GM18498 (cell line): Measurements from ENCODE around the gene PRPF19.
A peak's percentile ranks its signal among the peaks of the same experiment; 100 is the strongest.

Source experiments
- ATAC-seq: cut with Tn5 transposase; IDR thresholded peaks from one replicate; pipeline ENCODE4 v1.9.1; 2021; ENCODE audit warnings: mild to moderate bottlenecking, moderate library complexity; ENCODE audit not compliant: unreplicated experiment

The PRPF19 gene

DNA sequence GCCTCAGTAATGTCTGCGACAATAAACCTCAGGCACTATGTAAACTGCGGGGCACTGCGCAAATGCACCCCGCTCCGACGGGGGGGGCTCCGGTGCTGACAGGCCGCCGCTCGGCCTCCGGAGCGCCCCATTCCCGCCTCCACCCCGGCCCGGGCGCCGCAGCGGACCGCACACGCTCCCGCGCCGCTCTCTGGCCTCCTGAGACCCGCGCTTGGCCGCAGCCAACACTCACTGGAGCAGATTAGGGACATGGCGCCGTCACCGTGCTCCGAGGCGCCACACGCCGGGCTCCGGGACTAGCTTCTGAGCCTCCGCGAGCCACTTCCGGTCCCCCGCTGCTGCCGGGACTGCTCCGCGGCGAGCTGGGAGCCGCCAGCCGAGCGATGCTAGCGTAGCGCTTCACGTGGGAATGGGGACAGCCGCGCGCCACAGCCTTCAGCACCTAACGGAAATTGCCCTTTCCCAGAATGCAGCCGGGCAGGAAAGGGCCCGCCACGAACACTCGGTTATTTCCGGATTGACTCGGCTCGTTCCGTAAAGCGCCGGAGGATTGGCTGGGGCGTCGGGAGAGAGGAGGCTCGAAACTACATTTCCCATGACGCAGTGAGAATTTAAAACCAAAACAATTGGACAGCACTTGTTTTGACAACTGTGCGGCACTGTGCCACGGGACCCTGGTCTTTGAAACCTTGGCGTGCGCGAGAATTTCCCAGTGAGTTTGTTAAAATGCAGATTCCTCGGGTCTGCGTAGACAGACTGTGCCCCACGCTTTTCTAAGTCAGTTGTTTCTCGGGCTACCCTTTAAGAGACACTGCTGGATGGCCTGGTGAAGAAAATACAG is at the start of gene PRPF19:
Gene PRPF19 (minus strand): TSS at position 454 of the 841 bp plus-strand sequence. CDS start 203 bp downstream, at position 251.
- peak; percentile 73 for ATAC-seq

DNA sequence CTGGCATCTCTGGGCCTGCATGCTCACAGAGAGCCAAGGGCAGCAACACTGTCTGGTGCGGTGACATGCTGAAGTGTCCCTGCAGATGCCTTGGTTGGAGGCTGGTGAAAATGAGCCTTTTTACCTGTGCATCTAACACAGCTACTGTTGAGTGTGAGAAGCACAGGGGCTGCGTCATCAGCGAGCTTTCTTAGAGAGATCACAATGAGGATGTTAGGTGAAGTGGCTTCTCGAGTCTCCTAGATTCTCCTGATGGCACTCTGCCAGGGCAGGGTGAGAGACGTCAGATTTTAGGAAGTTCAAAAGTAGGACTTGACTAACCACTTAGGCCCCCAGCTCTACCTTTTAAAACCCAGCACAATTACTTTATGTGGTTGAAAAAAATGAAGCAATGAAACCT is 49.2 kb upstream of the PRPF19 start:
- no peak for ATAC-seq

DNA sequence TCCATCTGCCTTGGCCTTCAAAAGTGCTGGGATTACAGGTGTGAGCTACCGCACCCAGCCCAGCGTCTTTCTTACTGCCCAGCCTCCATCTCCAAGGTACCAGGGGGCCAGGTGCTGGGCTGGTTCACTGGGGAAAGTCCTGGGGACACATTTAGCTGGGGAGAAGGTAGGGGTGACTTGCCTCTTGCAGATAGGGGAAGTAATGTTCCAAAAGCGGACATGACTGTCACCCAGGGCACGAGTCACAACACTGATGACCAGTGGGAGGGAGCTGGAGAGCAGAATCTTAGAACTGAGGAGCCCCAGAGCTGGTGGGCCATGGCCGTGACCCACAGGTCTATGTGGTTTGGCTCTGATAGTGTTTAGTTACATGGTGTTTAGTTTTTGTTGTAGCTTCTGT is 48.0 kb upstream of the PRPF19 start:
- ATAC-seq = no peak

DNA sequence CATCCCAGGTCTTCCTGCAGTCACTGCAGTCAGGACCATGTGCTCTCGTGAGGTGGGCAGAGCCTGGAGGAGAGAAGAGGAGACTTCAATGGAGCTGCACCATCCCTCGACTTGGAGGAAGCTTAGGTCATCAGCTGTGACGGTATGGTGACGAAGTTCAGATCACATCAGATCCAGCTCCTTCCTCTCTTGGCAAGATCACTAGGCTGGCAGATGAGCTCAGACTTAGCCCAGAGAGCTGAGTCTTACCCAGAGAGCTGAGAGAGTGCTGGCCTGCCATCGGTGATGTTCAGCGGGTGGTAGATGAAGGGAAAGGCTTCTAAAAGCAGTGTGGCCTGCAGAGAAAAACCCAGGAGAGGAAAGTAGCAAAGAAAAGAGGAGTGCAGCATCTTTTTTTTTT is 47.4 kb upstream of the PRPF19 start:
- ATAC-seq = no peak

DNA sequence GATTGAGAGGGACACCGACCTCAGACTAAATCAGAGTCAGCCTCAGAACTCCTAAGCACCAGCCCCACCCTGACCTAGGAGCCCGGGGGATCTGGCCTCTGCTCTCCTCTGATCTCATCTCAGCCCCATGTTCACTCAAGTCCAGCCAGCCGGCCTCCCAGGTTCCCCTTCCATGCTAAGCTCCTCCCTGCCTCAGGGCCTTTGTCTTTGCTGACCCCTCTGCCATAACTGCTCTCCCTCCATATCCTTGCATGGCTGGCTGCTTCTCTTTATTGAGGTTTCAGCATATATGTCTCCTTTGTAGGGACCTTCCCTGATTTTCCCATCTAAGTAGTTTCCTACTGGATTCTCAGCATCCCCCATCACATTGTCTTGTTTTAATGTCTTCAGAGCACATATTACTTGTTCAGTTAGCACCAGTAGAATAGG is 46.4 kb upstream of the PRPF19 start:
- no peak for ATAC-seq

DNA sequence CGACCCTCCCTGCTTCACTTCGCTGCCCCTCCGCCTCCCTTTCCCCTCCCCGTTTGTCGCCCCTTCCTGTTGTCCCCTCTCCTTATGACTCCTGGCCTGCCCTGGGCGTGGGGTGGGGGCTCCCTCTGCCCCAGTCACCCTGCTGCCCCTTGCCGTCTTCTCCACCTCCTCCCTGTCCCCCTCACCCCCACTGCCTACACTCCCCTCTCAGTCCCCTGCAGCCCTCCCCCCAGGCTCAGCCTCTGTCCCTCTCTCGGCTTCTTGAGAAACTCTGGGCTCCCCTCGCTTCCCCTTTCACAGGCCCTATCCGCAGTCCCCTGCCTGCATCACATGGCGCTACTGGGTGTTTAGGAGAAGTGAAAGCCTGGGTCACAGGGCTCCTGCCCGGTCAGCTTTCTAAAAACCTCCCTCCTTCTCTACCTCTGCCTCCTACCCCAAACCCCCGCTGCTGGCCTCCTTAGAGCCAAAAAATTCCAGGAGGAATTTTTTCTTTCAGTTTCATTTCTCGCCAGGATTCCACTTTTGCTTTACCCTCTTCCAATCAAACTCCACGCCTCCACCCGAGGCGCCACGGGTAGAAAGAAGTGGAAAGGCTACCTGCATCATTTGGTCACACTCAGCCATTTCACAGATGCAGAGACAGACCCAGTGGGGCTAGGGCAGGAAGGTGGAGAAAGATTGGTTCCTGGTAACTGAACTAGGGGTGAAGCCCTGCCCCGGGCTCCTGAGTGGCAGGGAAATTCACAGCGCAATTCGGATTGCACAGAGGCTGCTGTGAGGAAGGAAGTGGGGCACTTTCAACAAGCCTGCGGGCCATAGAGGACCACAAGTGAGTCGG is 45.7 kb upstream of the PRPF19 start, which contains the start of gene SLC15A3:
Gene SLC15A3 (minus strand): TSS at position 273 of the 838 bp plus-strand sequence. CDS start 625 bp downstream, outside the sequence.
- ATAC-seq = peak; percentile 82

DNA sequence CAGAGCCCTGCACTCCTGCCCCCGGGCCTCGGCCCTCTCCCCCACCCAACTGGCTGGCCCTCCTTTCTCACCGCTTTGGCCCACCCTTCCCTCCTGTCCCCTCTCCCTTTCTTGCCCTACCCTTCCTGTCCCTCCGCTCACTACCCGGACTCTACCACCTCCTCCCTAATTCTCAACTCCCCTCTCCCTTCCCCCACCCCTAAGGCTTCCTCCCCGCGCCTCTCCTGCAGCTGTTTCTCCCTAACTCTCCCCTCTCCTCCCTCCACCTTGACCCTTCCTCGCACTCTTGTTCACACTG is 45.2 kb upstream of the PRPF19 start:
- ATAC-seq = no peak

DNA sequence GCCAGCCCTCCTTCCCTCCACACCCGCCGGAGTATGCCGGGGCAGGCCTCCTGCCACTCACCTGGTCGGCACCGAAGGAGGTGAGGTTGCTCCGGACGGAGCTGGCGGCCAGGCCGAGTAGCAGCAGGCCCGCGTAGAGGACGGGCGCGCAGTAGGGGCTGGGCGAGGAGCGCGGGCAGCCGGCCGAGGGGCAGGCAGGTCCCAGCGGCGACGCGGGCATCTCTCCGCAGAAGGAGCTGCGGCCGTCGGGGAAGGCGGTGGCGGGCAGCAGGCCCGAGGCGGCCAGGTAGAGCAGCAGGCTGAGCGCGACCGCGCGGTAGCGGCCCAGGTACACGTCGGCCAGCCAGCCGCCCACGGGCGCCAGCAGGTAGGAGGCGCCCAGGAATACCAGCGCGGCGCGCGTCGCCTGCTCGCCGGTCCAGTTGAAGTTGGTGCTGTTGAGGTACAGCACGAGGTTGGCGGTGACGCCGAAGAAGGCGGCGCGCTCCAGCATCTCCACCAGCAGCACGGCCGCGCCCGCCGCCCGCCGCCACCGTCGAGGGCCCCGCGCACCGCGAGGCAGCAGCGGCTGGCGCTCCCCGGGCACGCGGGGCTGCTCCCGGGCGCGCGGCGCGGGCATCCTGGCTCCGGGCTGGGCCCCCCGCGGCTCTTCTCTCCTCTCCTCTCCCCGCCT is 44.7 kb upstream of the PRPF19 start:
- no peak for ATAC-seq

DNA sequence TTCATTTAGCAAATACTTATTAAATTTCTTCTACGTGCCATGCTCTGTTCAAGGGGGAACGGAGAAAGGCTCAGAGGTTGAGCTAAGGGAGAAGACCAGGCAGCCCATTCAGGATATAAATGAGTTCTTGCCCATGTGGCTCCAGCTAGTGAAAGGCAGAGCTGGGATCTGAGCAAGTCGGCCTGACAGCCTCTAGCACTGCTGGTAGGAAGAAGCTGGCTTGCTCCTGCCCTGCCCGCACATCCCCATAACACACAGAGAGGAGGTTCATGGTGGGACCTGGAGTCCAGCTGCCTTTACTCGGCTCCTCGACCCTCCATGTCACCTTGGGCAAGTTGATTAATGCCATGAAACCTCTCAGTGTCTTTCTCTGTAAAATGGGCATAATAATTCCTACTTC is 43.6 kb upstream of the PRPF19 start:
- no peak for ATAC-seq

DNA sequence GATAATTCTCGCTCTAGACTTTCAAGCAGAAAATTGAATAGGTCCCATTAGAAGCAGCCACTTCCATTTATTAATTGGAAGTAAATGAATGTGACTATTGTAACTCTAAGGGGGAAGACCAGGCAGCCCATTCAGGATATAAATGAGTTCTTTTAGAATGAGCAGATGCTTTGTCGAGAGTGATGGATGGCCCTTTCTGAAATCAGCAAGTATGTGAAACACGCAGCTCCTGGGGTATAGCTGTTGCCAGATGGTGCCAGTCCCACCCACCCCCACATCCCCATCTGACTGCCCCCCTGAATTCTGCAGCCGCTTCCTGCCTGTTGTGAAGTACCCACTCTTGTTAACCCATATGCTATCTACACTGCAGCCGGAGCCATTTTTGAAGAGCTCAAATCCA is 41.9 kb upstream of the PRPF19 start:
- no peak for ATAC-seq

DNA sequence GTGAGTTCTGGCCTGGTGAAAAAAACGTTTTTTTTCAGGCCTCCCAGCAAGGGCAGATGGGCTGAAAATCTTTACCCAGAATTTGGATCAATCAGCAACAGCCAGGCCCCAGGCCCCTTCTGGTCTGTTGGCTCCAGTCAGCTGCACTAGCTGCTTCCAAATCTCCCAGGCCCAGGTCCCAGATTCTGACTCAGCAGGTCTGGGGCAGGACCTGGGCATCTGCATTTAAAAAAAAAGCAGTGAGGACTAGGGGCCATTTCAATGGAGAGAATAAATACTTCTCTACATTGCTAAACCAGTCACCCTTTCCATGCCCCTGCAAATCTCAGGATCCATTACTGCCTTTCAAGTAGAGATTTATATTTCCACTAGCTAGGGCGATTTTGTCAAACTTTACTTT is 41.3 kb upstream of the PRPF19 start:
- no peak for ATAC-seq

DNA sequence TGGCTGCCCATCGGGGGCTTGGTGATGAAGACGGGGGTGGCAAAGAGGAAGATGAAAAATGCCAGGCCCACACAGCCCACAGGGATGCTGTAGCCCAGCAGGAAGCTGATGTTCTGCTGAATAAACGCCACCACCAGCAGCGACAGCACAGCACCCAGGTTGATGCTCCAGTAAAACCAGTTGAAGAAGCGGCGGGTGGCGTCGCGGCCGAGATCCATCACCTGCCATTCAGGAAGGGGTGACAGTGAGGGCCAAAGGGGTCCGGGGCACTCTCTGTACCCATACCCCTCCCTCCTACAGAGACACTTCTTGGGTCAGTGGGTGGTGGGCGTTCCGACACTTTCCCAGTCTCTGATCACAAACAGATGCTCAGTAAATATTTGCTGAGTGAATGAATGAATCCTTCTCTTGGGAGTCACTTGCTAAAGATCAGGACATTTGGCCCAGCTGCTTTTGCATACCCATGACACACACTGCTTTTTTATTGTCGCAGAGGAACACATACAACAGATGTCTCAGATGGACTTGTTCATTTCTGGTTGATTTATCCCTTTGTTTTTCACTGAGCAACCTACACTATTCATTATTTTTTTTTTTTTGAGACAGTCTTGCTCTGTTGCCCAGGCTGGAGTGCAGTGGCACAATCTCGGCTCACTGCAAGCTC is 40.3 kb upstream of the PRPF19 start:
- no peak for ATAC-seq

DNA sequence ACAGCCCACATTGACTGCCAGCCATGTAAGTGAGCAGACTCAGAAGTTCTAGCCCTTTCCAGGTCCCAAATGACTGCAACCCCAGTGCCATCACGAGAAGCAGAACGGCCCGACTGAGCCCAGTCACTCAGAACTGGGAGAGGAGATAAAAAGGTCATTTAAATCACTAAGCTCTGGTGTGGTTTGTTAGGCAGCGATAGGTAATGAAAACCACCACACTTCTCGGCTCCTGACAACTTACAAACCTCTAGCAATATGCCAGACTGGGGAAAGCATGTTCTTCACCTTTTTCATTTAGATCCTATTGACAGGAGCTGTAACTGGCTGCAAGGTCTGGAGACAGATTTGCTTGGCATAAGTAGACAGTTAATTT is 38.9 kb upstream of the PRPF19 start:
- no peak for ATAC-seq

DNA sequence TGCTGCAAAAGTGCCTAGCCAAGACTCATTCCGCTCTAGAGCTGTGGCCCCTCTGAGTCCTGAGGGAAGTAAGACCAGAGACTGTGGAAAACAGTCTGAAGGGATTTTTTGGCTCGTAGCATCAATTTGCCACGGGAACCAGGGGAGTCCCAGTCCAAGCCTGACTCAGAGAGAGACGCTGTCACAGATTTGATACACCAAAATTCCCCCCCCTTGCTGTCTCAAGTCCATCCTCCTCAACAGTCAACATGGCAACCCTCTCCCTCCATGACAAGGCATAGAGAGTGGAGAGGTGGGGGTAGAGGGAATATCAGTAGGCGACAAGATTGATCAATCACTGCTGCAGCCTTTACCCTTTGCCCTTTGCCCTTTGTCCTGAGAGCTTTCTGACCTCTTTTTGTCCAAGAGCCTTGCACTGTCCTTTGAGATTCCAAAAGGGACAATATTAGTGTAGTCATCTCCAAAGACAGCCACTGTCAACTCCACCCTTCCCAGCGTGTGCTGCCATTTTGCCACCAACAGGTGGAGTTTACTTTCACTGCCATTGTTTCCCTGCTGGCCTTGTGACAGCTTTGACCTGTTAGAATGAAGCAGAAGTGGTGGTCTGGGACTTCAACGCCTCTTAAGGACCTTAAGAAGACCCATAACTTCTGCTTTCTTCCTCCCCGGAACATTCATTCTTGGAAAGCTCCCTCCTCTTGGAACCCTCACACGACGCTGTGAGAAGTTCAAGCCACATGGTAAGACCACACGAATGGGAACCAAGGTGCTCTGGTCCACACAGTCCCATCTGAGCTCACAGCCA is 38.3 kb upstream of the PRPF19 start:
- no peak for ATAC-seq

DNA sequence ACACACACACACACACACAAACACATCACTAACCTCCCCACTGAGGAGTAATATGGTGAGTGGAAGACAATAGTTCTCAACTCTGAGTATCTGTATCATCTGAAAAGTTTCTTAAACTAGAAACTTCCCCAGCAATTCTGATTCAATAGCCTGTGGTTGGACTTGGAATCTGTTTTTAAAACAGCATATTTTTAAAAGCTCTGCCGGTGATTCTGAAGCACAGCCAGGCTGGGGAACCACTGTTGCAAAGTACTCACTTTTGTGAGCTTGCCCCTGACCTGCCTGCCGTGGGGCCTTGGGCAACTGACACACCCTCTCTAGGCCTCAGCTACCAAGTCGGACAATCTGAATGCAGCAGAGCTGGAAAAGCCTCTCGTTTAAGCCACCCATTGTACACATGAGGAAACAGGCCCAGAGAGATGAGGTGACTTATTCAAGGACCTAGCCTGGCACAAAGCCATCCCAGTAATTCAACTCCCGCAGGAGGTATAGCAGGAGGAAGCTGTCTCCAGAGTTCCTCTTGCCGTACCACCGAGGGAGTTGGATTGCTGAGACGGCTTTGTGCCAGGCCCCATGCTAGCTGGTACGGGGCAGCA is 36.7 kb upstream of the PRPF19 start:
- ATAC-seq = no peak

DNA sequence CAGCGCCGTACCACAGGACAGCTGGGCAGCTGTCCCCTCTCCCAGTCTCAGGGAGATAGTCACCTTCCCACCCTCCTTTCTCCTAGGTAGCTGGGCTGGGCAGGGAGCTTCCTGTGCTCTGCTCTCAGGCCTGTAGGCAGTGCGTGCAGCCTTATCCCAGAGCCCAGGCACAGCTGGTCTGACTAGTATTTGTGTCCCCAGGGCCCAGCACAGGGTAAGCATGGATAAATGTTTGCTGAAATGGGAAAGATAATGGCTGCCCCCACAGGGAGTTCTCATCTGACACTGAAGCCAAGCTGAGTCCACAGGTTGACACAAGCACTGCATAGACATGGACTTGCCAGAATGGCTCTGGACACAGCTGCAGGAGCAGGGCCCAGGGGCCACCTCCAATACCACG is 35.8 kb upstream of the PRPF19 start:
- no peak for ATAC-seq

DNA sequence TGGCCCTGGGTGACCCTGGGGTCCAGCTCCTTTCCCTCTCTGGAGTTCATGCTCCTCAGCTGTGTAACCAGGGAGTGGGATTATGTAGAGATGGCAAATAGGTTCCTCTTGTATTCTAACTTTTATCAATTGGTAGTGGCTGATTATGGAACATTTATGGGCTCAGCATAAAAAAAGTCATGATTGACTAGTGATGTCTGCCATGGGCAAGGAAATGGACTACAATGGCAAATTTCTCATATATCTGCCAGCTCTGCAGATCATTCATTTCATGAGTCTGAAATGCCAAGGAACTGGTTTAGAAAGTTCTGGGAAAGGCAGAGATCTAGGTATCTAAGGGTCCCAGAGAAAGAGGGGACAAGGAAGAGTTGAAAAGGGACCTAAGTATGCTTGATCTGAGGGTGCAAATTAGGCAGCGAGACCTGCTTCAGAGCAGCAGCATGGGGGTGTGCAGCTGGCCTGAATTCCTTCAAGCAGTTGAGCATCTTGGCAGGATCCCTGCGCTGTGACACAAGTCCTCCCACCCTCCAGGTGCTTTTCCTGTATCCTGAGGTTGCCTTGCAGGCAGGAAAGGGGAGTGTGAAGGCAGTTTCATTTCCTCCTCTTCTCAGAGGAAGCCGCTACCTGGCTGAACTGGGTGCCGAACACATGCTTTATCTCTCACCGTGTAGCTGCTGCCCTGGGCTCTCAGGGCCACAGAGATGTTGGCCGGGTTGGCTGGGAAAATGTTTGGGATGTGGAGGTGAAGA is 35.2 kb upstream of the PRPF19 start:
- ATAC-seq = no peak

DNA sequence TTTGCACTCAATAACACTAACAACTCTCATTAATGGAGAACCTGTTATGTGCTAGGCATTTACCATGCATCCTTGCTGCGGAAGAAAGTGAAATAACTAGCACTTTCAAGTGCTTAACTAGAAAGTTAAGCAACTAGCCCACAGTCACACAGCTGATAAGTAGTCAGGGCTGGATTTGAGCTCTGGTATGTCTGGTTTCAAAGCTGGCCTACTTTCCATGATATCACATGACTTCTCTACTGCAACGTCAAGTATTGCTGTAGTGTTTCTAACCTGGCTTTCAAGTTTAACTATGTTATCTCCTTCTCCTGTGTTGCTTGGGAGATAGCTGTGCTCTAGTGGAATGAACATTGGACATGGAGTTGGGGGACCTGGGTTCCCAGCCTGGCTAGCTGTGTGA is 33.5 kb upstream of the PRPF19 start:
- no peak for ATAC-seq

DNA sequence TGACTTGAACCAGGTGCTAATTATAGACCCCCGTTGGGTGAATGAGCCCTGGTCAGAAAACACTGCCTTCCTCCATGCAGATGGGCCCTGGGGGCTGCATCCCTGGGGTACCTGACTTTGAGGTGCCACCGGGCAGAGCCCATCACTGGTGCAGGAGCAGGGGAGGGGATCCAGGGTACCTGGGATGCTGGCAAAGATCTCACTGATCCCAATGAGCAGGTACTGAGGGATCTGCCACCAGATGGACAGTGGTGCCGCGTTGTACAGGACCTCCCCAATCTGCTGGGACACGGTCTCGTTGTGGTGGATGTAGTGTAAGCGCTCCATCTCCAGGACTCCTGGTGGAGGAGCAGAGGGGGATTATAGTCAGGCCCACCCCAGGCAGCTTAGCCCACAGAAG is 32.9 kb upstream of the PRPF19 start:
- ATAC-seq = no peak
